HepG2 (cell line): ENCODE measurements around the gene CHKA. TPM values are rescaled to one million over a fixed set of nuclear protein-coding genes. Genes with fewer than 3 reads are reported as not detected.

ENCODE experiments used
- ATAC-seq: fragments of 200-7000 bp; cut with Tn5 transposase; 3 replicates; pipeline ENCODE4 v1.9.1; 2020; ENCODE audit warnings: mild to moderate bottlenecking, moderate library complexity
- BruUV-seq: library from RNA; stranded (reverse); fragments of 400-500 nt; replicated peaks from 2 replicates; lab custom pipeline; 2021; lab: Mats Ljungman, UMichigan
- CTCF ChIA-PET: fragments of 300-600 bp; formaldehyde crosslinking; extraction: SDS; loops from one replicate; lab custom pipeline; 2021; ENCODE audit warnings: low total read pairs, inconsistent platforms, low intra/inter-chr PET ratio; lab: Yijun Ruan, JAX
- POLR2A ChIA-PET: fragments of 350-600 bp; sonication (Branson Sonifier 250); formaldehyde crosslinking; loops from one replicate; lab custom pipeline; 2020; ENCODE audit warnings: antibody characterized with exemption, inconsistent platforms; lab: Yijun Ruan, JAX
- DNase-seq: peaks from one replicate; pipeline ENCODE4 v3.0.0-alpha.2; 2015; ENCODE audit warnings: low spot score
- FAIRE-seq: peaks from 3 replicates; lab custom pipeline; 2011; peaks lifted over from hg19 to GRCh38; lab: Jason Lieb, UNC
- H2AFZ ChIP-seq: one replicate; pipeline ENCODE4 v1.6.1; 2011; ENCODE audit warnings: low read length, inconsistent platforms
- H3K27ac ChIP-seq: fragments of 300-600 bp; 3 replicates; pipeline ENCODE4 v1.8.0; 2011; ENCODE audit warnings: mixed run types, mild to moderate bottlenecking, mixed read lengths, low read length, inconsistent platforms; ENCODE audit not compliant: insufficient read depth; ENCODE audit errors: extremely low read length
- H3K27me3 ChIP-seq, 2 experiments: fragments of 200-600 bp in 1 of 2; 2 replicates in 1 of 2; 3 replicates in 1 of 2; pipeline versions ENCODE4 v1.6.0 to v1.8.0; 2011; ENCODE audit warnings: low read length in 2 of 2, mild to moderate bottlenecking in 2 of 2, moderate library complexity in 2 of 2, inconsistent platforms in 1 of 2; ENCODE audit not compliant: insufficient read depth in 2 of 2, control insufficient read depth in 1 of 2
- H3K36me3 ChIP-seq, 2 experiments: fragments of 200-600 bp in 1 of 2; replicated peaks in 1 of 2; 2 replicates in 1 of 2; 3 replicates in 1 of 2; pipeline versions ENCODE4 v1.5.1 to v1.8.0; 2011; ENCODE audit warnings: low read length in 2 of 2, inconsistent platforms in 1 of 2; ENCODE audit not compliant: insufficient read depth in 2 of 2, control insufficient read depth in 1 of 2
- H3K4me1 ChIP-seq: 2 replicates; pipeline ENCODE4 v1.5.1; 2012; ENCODE audit warnings: low read length, inconsistent platforms; ENCODE audit not compliant: insufficient read depth
- H3K4me2 ChIP-seq: 2 replicates; pipeline ENCODE4 v1.6.0; 2011; ENCODE audit warnings: low read depth, low read length, inconsistent platforms
- H3K4me3 ChIP-seq, 3 experiments: fragments of 200-600 bp in 1 of 3; sonication (generic), shearing (Covaris generic) in 1 of 3; replicated peaks in 1 of 3; 2 replicates each; pipeline ENCODE4 v1.5.1; 2011 to 2016; ENCODE audit warnings: low read length in 3 of 3, inconsistent platforms in 2 of 3, low read depth in 2 of 3, mild to moderate bottlenecking in 2 of 3, control low read depth in 1 of 3, mixed read lengths in 1 of 3; ENCODE audit not compliant: insufficient read depth in 1 of 3
- H3K79me2 ChIP-seq: one replicate; pipeline ENCODE4 v1.6.1; 2011; ENCODE audit warnings: low read length, inconsistent platforms; ENCODE audit not compliant: insufficient read depth
- H3K9ac ChIP-seq: 2 replicates; pipeline ENCODE4 v1.6.0; 2011; ENCODE audit warnings: mild to moderate bottlenecking, low read depth, low read length, inconsistent platforms; ENCODE audit not compliant: insufficient read depth
- H3K9me3 ChIP-seq: 2 replicates; pipeline ENCODE4 v1.5.1; 2012; ENCODE audit warnings: mild to moderate bottlenecking, low read length
- H4K20me1 ChIP-seq: 2 replicates; pipeline ENCODE4 v1.6.0; 2011; ENCODE audit warnings: inconsistent platforms, mild to moderate bottlenecking, low read length, moderate library complexity; ENCODE audit not compliant: insufficient read depth
- AGO2 ChIP-seq: fragments of 200-400 bp; formaldehyde crosslinking; optimal IDR thresholded peaks from 2 replicates; pipeline ENCODE3; 2017; ENCODE audit warnings: mild to moderate bottlenecking, low read depth, low read length, moderate library complexity
- FOXP1 ChIP-seq, 2 experiments: fragments of 450-650 bp in 1 of 2; IDR thresholded peaks; 2 replicates each; pipeline ENCODE4 v1.6.1; 2017 to 2018; ENCODE audit warnings: antibody characterized with exemption in 1 of 2
- KMT2A ChIP-seq: sonication (generic); formaldehyde crosslinking; IDR thresholded peaks from 2 replicates; pipeline ENCODE4 v1.4.0; 2020; ENCODE audit warnings: missing genetic modification reagents
- MXI1 ChIP-seq: IDR thresholded peaks from 3 replicates; pipeline ENCODE4 v1.6.1; 2012; ENCODE audit warnings: low read depth, low read length, inconsistent platforms, borderline replicate concordance
- NFKB2 ChIP-seq: sonication (generic); formaldehyde crosslinking; IDR thresholded peaks from 2 replicates; pipeline ENCODE4 v1.4.0; 2020; ENCODE audit warnings: missing genetic modification reagents, borderline replicate concordance
- NFYC ChIP-seq: IDR thresholded peaks from 2 replicates; pipeline ENCODE4 v1.6.1; 2016; ENCODE audit warnings: missing genetic modification reagents, missing compliant biosample characterization
- PHB2 ChIP-seq: fragments of 450-650 bp; IDR thresholded peaks from 2 replicates; pipeline ENCODE4 v1.6.1; 2018; ENCODE audit not compliant: partially characterized antibody
- YEATS2 ChIP-seq: sonication (generic); formaldehyde crosslinking; IDR thresholded peaks from 2 replicates; pipeline ENCODE4 v1.4.0; 2020; ENCODE audit warnings: missing genetic modification reagents, borderline replicate concordance
- ZNF101 ChIP-seq: sonication (generic); formaldehyde crosslinking; IDR thresholded peaks from 2 replicates; pipeline ENCODE4 v1.4.0; 2020; ENCODE audit warnings: mild to moderate bottlenecking, low read depth, missing genetic modification reagents, borderline replicate concordance
- ZNF350 ChIP-seq: sonication (generic); formaldehyde crosslinking; IDR thresholded peaks from 2 replicates; pipeline ENCODE4 v1.4.0; 2020; ENCODE audit warnings: mild to moderate bottlenecking, low read depth, missing genetic modification reagents, borderline replicate concordance
- ZNF367 ChIP-seq: sonication (generic); formaldehyde crosslinking; IDR thresholded peaks from 2 replicates; pipeline ENCODE4 v1.4.0; 2020; ENCODE audit warnings: missing genetic modification reagents, borderline replicate concordance
- WGBS: methylation state at CpG from one replicate; pipeline ENCODE4 v1.1.6; 2017; ENCODE audit warnings: low lambda C conversion rate; 5-methylcytosine and 5-hydroxymethylcytosine counted together
- in situ Hi-C: cut with HindIII; loops from 2 replicates; pipeline ENCODE4 v1.10.0; 2017; ENCODE audit warnings: low pct_unique_long_range_greater_than_20kb; ENCODE audit not compliant: extremely low pct_ligation_motif_present
- intact Hi-C: fragments of 100-400 bp; cut with micrococcal nuclease; formaldehyde crosslinking; loops from one replicate; pipeline ENCODE4 v1.10.0; 2022; ENCODE audit not compliant: unreplicated experiment
- polyA plus RNA-seq, 8 experiments: library from polyadenylated mRNA; depleted of rRNA in 3 of 8; stranded (reverse) in 7 of 8; unstranded in 1 of 8; fragments of >200 nt; fragmentation: Illumina TruSeq in 4 of 8; extraction: Trizol in 4 of 8; gene quantifications; 2 replicates each; pipeline versions ENCODE4 v1.2.1 to v1.2.3, GENCODE V29; 2011 to 2016; ENCODE audit warnings: low read depth in 4 of 8, missing spikeins in 1 of 8, mixed read lengths in 1 of 8; ENCODE audit not compliant: insufficient read depth in 1 of 8
- total RNA-seq, 5 experiments: library from RNA; depleted of rRNA; stranded (reverse); fragments of >200 nt; fragmentation: Illumina TruSeq; extraction: Trizol; gene quantifications; 2 replicates each; pipeline ENCODE4 v1.2.3, GENCODE V29; 2016; ENCODE audit warnings: low read depth in 1 of 5
- TF ChIP-seq, protein P1 (sequence below): sonication (generic); formaldehyde crosslinking; conservative IDR thresholded peaks from 2 replicates; pipeline ENCODE4 v1.4.0; 2020; ENCODE audit warnings: missing genetic modification reagents

The CHKA gene
- total and polyA plus RNA-seq, 2 of the 13 experiments (the other 11 are each of a cell fraction or from before 2014, with no cell fraction given) = 71.6 to 92.7 TPM

DNA sequence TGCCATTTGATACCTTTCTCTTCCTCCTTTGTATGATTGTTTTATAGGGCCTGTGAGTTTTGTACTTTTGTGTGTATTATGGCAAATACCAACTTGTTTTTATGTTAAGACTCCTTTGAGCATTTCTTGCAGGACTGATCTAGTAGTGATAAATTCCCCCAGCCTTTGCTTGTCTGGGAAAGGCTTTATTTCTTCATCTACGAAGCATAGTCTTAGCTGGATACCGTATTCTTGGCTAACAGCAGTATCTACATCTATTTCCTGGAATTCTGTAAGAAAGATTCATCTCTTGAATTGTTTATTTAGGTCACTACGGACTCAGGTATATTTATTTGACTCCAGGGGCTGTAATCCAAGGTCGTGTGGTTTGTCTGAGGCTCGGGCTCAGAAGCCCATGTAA is 96.7 kb downstream of the CHKA start:
- H4K20me1 ChIP-seq = no peaks in the 10 kb centered on the region
- ATAC-seq = no peak
- TF ChIP-seq FOXP1 (IDR thresholded peaks at IDR 0.05) (no peak), FOXP1 (CRISPR knock-in tag; IDR thresholded peaks at IDR 0.05) (no peak), ZNF367 (no peak), PHB2 (no peak), YEATS2 (CRISPR knock-in tag) (no peak)
- H3K79me2 ChIP-seq = peaks cover 3% of the 10 kb centered on the region
- H3K4me2 ChIP-seq = no peak overlapping the region
- CTCF ChIA-PET = no interaction called here
- 85% methylated on average over 5 of the region's 5 CpGs for WGBS
- no peaks in the 10 kb centered on the region for H3K27me3 ChIP-seq
- H3K9ac ChIP-seq = no peak overlapping the region
- peaks cover 0 to 3% of the 10 kb centered on the region in 2 experiments; a peak in 1 of 5 replicates for H3K36me3 ChIP-seq
- H3K9me3 ChIP-seq = no peaks in the 10 kb centered on the region
- no peak for DNase-seq
- no peak overlapping the region for H3K27ac ChIP-seq
- no peak overlapping the region for H3K4me3 ChIP-seq
- no TSS peak for BruUV-seq
- peaks cover 45% of the 10 kb centered on the region for H3K4me1 ChIP-seq
- POLR2A ChIA-PET = interaction anchor here (1.1 kb wide), 1 partner anchor 17 kb away, joined by 6 read pairs; no protein-coding TSS in a partner anchor
- FAIRE-seq = no peak
- in situ Hi-C loops (no loop called here), intact Hi-C loops (no loop called here)
- H2AFZ ChIP-seq = no peak overlapping the region

DNA sequence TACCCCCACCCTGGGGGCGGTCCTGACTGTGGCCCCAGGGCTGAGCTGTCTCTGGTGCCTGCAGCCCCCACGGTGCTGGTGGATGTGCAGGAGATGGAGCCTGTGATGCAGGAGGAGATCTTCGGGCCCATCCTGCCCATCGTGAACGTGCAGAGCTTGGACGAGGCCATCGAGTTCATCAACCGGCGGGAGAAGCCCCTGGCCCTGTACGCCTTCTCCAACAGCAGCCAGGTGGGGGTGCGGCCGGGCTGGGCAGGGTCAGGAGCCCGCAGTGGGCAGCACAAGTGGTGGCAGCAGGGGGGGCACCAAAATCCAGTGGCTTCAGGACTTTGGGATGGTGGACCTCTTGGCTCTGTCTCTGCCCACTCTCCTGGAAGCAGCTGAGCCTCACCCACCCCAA is 98.7 kb downstream of the CHKA start:
- Histone ChIP-seq H3K27me3 (no peaks in the 10 kb centered on the region), H3K4me2 (no peak overlapping the region), H2AFZ (no peak overlapping the region), H3K4me1 (peaks cover 46% of the 10 kb centered on the region)
- intact Hi-C loops = no loop called here
- BruUV-seq = no TSS peak
- TF ChIP-seq ZNF101 (CRISPR knock-in tag) (no peak), NFYC (CRISPR knock-in tag) (no peak), ZNF350 (CRISPR knock-in tag) (no peak), NFKB2 (CRISPR knock-in tag) (no peak), AGO2 (peak; percentile 43), KMT2A (no peak), MXI1 (no peak)
- TF ChIP-seq, protein P1, sequence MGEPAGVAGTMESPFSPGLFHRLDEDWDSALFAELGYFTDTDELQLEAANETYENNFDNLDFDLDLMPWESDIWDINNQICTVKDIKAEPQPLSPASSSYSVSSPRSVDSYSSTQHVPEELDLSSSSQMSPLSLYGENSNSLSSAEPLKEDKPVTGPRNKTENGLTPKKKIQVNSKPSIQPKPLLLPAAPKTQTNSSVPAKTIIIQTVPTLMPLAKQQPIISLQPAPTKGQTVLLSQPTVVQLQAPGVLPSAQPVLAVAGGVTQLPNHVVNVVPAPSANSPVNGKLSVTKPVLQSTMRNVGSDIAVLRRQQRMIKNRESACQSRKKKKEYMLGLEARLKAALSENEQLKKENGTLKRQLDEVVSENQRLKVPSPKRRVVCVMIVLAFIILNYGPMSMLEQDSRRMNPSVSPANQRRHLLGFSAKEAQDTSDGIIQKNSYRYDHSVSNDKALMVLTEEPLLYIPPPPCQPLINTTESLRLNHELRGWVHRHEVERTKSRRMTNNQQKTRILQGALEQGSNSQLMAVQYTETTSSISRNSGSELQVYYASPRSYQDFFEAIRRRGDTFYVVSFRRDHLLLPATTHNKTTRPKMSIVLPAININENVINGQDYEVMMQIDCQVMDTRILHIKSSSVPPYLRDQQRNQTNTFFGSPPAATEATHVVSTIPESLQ (CRISPR knock-in tag) = no peak
- TF ChIP-seq, all 625 proteins: peak for 1
- in situ Hi-C loops = no loop called here
- FAIRE-seq (no peak), DNase-seq (no peak), ATAC-seq (no peak)
- Histone ChIP-seq H3K9me3 (no peaks in the 10 kb centered on the region), H3K27ac (no peak overlapping the region), H3K9ac (no peak overlapping the region), H3K79me2 (no peaks in the 10 kb centered on the region), H3K36me3 (peaks cover 0 to 3% of the 10 kb centered on the region in 2 experiments; a peak in 1 of 5 replicates), H4K20me1 (no peaks in the 10 kb centered on the region), H3K4me3 (no peak overlapping the region)
- WGBS = 100% methylated on average over 1 of the region's 13 CpGs
- CTCF ChIA-PET = no interaction called here
- POLR2A ChIA-PET = no interaction called here
